HL-60/S4 (cell line): ENCODE results near the gene MINPP1.

Experiments used
- in situ Hi-C: fragments of 300-500 bp; cut with MboI; formaldehyde crosslinking; loops from 2 replicates; pipeline ENCODE4 v1.14.3; 2022; ENCODE audit warnings: low sequenced_read_pairs

MINPP1 gene

DNA sequence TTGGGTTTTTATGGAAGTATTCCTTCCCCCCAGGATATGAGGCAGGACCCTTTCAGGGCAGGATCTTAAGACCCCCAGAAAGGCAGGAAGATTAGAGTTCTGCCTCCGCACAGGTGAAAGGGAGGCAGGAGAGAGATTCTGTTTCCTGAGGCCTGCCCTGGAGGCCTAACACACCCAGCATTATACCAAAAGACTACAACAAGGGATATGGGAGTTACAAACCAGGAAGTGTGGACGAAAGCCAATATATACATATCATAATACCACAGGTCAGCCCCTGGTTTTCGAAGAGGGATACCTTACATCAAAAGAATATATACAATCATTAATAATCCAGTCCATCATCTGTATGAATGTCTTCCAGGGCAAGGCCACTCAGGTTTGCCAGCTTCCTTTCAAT, 14.2 kb downstream of the MINPP1 start:
- in situ Hi-C loops, result no loop called here

DNA sequence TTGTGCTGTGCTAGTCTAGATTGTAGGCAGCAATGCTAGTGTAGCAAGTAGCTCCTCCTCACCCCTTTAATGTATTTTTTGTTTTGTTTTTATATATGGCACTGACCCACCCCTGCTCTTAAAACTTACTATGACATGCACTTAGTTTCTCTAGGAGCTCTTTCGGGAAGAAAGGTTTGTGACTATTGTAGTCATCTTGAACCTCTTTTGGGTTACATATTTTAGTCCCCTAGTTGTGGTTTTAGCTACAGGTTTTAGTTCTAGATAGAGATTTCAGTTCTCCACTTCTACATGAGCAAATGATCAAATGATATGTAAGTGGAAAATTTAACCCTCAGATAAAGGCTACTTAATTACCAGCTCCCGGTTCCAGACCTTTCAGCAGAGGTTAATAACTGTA, 14.9 kb downstream of the MINPP1 start:
- in situ Hi-C loops, result no loop called here

DNA sequence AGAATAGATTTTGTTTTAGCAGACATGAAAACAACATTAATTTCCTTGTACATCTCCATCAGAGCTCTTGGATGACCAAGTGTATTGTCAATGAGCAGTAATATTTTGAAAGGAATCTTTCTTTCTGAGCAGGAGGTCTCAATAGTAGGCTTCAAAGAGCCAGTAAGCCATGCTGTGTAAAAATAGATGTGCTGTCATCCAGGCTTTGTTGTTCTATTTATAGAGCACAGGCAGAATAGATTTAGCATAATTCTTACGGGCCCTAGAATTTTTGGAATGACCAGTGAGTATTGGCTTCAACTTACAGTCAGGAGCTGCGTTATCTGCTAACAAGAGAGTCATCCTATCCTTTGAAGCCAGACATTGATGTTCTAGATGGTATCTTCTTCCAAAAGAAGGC, 19.0 kb downstream of the MINPP1 start:
- in situ Hi-C loops, result no loop called here

DNA sequence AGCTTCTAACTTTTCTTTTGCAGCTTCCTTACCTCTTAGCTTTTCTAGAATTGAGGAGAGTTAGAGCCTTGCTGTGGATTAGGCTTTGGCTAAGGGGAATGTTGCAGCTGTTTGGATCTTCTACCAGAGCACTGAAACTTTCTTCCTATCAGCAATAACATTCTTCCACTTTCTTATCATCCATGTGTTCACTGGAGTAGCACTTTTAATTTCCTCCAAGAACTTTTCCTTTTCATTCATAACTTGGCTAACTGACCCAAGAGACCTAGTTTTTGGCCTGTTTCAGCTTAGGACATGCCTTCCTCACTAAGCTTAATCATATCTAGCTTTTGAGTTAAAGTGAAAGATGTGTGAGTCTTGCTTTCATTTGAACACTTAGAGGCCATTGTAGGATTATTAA, 19.6 kb downstream of the MINPP1 start:
- in situ Hi-C loops, result no loop called here

DNA sequence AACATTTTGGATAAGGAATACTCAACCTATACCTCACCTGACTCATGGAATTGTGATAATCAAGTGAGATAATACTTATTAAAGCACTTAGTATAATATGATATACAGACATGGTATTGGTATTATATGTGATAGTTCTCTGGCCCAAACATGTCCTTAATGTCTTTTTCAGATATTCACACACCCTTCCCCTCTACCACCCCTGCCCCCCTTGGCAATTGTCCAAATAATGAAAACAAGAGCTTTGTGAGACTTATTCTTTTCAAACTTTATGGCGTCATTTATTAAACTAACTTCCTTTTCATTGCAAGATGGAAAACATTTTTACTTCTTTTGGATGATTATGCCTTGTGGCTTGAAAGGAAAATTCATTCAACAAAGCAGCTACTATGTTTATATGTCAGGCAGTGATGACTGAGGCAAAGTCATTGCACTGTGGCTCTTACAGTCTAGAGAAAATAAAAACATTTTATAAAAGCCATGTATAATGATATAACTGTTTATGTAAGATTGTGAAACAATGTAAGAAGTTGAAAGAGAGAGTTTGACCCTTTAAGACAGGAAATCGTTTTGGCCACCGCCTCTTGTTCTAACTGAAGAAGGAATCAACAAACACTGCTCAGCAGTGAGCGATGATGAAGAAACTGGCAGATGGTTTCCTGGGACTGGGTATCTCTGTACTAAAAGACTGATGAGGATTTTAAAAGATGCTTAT, 27.4 kb downstream of the MINPP1 start:
- in situ Hi-C loops, result no loop called here

DNA sequence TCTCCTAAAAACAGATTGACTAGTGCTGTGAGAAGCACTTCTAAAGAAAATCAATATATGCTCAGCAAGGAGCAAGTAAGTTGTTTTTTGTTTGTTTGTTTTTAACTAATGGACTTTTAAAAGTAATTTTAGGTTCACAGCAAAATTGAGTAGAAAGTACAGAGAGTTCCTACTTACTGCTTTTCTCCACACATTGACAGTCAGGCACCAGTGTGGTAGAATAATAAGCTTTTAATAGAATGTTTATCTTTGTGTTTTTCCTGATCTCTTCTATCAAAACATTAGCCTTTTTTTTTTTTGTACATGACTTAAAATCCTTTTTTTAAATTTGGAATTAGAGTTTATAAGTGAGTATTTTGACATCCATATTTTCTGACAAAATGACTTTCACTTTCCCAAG, 28.0 kb downstream of the MINPP1 start:
- in situ Hi-C loops, result no loop called here

DNA sequence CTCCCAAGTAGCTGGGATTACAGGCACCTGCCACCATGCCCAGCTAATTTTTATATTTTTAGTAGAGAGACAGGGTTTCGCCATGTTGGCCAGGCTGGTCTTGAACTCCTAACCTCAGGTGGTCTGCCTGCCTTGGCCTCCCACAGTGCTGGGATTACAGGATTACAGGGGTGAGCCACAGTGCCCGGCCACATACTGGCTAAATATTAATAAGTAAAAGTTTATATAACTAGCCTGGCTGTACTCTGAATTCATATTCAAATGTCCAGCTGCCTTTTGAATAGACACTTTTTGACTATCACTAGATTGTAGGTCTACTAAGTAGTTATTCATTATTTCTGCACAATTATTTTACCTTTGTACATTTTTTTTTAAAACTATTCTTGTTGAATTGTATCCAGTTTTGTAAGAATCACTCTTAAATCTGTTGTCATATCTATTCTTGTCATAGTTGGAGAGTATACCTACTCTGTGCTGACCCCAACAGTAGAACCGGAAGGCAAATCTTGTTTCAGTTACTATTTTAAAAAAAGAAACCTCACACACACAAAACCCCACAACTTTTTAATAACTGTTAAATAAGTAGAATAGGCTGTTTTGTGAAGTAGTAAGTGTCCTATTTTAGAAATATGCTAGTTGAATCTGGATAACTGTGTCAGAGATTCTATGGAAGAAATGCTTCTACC, 29.6 kb downstream of the MINPP1 start:
- in situ Hi-C loops, result no loop called here

DNA sequence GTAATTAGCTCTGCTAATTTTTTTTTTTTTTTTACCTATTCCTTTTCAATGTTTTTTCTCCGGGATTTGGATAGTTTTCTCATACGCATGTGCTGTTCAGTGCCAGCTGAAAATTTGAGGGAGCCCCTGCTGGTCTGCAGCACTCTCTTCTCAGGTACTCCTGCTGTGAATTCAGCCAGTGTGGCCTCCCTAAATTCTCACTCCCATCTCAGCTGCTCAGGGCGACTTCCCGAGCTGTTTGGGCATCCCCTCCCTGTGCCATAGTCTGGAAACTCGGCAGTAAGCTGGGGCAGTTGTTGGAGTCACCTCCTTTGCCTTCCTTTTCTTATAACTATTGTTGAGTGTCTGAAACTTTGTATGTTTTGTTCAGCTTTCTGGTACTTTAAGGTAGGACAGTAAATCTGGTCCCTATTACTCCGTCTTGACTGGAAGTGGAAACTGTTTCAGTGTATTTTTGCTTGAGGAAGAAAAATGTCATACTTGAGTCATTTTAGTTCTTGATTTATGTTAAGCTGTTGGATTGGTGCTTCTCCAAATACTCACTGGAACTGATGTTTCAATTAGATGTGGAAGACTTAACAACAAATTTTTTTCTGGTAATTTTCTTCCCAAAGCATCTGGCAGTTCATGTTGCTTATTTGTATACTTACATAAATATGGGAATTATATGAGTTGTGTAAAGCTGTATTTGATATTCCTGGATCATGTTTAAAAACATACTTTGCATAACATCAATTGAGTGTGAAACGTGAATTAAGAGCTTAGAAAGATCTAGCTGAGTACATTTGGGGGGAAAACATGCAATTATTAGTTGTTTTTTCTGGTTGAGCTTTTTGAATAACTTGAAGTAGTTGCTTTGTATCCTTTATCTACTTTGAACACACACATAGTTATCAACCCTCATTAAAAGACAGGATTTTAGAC, 33.7 kb downstream of the MINPP1 start:
- in situ Hi-C loops, result no loop called here

DNA sequence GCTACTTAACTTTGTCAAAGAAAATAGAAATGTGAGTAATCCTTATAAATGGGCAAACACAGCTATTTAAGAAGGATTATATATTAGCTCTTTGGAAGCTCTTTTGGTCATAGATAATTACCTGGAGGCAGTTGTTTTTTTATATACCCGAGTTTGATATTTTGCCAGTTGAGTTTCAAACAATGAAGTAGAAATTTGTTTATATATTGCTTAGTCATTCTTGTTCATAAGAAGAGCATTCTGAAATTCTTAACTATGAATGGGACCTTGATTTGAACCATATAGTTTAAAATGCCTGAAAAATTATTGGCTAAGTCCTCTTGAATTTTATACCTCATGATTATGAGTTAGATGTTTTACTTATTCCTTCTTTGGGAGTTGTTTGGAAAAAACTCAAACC, 36.4 kb downstream of the MINPP1 start:
- in situ Hi-C loops, result no loop called here

DNA sequence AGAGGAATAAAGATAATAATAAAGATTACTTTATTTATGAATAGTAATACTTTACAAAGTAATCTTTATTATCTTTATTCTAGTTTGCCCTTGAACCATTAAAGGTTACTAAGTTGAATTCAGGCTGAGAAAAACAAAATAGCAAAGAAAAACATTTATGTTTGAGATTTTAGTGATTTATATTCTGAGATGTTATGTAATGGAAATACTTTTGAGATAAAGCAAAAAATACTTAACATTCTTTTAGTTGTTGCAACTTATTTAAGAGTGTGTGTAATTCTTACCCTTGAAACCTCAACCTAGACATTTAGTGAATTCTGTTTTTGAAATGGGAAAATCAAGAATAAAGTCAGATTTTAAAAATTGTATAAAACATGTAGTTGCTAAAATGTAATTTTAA, 40.0 kb downstream of the MINPP1 start:
- in situ Hi-C loops, result no loop called here

DNA sequence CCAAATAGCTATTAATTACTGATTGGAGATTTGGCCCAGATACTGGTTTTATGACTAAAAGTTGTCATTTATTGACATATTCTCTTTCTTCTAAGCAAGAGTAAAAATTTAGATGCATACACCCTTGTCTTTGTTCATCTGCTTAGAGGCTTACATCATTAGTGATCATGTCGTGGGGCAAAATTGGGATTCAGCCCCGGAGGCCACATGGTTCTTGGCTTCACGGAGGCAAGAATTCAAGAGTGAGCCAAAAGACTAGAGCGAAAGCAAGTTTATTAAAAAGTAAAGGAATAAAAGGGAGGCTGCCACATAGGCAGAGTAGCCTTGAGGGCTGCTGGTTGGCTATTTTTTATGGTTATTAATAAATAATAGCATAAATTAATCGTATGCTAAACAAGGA, 41.1 kb downstream of the MINPP1 start:
- in situ Hi-C loops, result no loop called here

DNA sequence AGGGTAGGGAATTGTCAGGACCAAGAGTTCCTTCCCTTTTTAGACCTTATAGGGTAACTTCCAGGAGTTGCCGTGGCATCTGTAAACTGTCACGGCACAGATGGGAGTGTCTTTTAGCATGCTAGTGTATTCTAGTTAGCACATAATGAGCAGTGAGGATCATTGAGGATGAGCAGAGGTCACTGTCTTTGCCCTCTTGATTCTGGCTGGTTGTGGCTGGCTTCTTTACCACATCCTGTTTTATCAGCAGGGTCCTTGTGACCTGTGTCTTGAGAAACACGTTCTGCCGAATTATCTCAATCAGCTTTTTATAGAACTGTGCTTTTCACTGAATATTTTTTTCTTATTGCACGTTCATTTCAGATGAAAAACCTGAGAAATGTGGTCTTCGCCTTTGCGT, 41.5 kb downstream of the MINPP1 start:
- in situ Hi-C loops, result no loop called here

DNA sequence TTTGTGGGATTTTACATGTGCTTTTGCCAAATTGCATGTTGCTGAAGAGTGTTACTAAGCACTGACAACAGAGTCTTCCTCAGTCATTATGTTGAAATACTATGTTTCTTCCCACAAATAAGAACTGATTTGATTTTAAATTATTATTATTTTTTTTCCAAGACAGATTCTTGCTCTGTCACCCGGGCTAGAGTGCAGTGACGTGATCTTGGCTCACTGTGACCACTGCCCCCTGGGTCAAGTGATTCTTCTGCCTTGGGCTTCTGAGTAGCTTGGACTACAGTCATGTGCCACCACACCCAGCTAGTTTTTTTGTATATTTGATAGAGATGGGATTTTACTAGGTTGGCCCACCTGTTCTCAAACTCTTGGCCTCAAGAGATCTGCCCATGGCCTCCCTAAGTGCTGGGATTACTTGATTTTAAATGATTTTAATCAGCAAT, 42.3 kb downstream of the MINPP1 start:
- in situ Hi-C loops, result no loop called here

DNA sequence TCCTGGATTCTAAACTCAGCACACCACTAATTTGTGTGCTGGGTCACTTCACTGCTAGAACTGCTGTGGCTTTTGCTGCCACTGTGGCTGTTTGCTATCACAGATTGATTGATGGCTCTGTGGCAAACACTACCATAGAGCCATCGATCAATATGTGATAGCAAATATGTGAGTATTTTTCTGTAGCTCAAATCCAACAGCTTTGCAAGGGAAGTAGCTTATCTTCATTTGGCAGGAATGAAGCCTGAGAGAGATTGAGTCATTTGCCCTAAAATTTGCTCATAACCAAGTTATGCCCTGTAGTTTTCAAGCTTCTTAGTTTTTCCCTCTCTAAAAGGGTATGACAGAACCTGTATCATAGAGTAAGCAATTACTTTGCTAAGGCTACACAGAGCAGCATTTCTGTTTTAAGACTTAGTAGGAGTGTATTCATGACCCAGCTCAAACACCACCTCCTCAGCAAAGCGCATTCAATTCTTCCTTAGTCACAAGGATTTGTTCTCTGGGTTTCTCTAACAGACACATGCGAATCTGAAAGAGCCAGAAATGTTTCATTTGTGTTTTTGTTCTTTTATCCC, 43.1 kb downstream of the MINPP1 start:
- in situ Hi-C loops, result no loop called here

DNA sequence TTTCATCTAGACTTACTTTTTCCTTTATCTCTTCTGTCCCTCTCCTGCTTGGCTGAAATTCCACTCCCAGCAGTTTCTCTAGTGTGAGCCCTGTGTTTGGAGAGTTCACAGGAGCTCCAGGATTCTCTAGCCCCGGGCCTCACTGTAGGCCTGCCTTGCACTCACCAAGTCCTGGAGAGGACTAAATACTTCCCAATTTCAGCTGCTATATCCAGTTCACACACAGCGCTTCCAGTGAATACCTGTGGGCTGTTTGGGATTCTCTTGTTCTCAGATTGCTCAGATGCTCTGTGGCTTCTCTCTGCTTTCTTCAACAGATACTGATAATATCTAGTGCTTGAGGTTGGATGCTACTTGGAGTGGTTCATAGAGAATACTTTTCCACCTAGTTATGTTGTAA, 46.0 kb downstream of the MINPP1 start:
- in situ Hi-C loops, result no loop called here

DNA sequence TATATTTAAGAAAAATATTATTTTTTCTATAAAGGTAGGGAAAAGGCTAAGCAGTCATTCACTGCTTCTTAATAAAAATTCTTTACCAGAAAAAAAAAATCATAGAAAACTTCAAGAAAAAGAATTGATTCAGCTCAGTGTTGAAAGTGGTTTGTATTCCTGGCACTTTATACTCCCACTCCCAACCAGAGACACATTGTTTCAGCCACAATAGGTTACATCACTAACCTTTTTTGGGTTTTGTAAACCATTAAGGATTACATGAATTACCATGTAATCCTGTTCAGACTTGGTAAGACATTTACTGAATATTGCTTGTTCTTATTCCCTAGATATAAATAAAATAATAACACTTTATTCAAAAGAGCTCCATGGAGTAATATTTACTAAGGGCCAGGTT, 46.6 kb downstream of the MINPP1 start:
- in situ Hi-C loops, result no loop called here

DNA sequence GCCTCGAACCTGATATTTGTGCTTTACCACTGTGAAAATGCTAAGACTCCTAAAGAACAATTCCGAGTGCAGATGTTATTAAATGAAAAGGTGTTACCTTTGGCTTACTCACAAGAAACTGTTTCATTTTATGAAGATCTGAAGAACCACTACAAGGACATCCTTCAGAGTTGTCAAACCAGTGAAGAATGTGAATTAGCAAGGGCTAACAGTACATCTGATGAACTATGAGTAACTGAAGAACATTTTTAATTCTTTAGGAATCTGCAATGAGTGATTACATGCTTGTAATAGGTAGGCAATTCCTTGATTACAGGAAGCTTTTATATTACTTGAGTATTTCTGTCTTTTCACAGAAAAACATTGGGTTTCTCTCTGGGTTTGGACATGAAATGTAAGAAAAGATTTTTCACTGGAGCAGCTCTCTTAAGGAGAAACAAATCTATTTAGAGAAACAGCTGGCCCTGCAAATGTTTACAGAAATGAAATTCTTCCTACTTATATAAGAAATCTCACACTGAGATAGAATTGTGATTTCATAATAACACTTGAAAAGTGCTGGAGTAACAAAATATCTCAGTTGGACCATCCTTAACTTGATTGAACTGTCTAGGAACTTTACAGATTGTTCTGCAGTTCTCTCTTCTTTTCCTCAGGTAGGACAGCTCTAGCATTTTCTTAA, 47.7 kb downstream of the MINPP1 start:
- in situ Hi-C loops, result no loop called here

DNA sequence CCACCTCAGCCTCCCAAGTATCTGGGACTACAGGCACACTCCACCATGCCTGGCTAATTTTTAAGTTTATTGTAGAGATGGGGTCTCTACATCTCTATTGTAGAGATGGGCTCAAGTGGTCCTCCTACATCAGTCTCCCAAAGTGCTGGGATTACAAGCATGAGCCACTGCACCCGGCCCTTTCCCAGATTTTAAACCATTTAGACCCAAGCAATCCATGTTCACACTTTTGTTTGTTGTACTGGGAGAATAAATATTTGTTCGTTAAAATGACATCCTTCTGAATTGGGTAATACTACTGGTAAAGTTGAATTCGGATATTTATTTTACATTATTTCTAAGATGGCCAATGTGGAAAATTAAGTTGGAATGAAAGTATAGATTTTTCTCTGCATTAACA, 52.7 kb downstream of the MINPP1 start:
- in situ Hi-C loops, result no loop called here

DNA sequence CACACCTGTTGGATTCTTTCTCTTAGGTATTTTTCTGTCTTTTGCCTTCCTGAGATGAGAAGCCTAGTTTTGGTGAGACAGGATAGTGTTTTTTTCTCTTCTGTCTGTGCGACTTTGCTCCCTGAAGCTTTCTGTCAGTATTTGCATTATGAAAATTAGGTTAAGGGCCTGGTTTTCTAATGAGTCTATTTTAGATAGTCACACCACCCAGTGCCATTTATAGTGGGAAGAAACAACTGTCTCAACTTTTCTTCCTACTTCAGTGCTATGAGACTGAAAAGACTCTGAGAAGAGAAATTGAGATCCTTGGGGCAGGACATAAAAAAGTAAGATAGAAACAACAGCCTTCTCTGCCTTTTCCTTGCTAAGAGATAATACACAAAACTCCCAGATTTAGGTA, 53.6 kb downstream of the MINPP1 start:
- in situ Hi-C loops, result no loop called here

DNA sequence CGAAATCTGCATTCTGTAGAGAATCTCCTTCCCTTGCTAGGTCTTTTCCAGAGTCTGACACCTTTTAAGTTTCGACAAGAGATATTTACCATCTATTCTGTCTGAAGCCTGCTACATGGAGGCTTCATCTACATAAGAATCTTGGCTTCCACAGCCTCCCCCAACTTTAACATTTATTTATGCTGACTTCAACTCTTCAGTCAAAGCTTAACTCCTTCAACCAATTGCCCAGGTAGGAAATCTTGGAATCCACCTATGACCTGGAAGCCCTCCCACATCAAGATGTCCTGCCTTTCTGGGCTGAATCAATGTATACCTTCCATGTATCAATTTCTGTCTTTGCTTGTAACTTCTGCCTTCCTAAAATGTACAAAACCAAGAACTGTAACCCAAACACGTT, 54.7 kb downstream of the MINPP1 start:
- in situ Hi-C loops, result no loop called here
